Smooth muscle cell of the umbilical artery (primary cell): ENCODE data around the gene PRRG2. TPM values are rescaled to one million over a fixed set of nuclear protein-coding genes. Genes with fewer than 3 reads are reported as not detected.

ENCODE experiments used
- total RNA-seq: library from RNA; depleted of rRNA; stranded (reverse); fragments of >200 nt; gene quantifications from 2 replicates; pipeline ENCODE4 v1.2.3, GENCODE V29; 2014

PRRG2 gene
- 0.23 and 0.89 TPM in 2 replicates for total RNA-seq

DNA sequence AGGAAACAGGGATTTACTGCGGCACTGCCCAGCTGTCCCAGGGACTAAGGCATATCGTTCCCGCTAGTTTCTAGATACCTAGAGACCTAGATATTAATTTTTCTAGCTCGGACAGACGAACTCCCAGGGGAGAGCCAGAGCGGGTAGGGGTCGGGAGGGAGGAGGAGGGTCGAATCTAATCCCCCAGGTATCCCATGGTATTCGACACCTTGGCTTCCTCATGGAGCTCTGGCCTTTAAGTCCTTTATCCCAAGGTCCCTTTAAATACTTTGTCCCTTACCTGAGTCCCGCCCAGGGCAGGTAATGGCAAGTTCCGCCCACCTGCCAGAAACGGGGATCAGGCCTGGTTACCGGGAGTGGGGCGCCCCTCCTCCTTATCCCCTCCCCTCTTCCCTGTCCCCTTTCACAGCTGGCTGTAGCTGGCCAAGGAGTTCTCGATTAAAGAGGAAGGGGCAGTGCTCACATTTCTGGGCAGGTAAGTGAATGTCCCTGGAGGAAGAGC is at the start of gene PRRG2:
Gene PRRG2, plus strand, starts transcription at position 310 of the 502 bp plus-strand sequence. CDS start 1,904 bp downstream, outside the sequence.

DNA sequence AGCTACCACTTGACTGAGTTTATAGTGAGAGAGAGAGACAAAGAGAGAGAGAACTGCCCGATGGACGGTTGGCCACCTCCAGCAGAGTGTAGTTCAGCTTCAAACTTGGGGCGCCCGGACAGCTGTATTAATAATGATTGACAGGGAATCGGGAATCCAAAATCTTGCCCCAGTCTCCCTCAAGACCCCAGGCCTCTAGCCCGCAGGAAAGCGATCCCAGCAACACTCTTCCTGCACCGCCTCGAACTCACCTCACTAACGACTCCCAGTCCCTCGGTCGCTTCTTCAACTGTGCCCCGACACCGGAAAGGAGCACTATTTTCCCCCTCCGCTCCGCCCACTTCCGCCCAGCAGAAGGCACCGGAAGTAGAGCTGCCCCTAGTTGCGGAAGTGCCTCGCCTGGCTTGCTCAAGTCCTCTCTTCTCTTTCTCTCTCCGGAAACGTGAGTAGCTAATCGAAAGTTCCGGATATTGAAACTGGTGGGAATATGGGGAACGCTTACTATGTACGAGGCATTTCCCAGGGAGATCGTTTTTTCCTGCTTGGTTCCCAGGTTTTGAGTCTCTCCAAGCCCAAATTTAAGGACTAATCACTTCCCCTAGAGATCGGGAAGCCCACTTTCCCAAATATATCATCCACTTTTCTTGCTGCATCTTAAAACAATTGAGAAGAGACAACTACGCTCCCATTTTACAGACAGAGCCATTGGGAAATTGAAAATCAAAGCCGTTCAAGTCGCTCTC is 681 bp upstream of the PRRG2 start, which contains the start of gene NOSIP:
Gene NOSIP, minus strand, starts transcription at position 293 of the 743 bp plus-strand sequence. CDS start 19,865 bp downstream, outside the sequence.

DNA sequence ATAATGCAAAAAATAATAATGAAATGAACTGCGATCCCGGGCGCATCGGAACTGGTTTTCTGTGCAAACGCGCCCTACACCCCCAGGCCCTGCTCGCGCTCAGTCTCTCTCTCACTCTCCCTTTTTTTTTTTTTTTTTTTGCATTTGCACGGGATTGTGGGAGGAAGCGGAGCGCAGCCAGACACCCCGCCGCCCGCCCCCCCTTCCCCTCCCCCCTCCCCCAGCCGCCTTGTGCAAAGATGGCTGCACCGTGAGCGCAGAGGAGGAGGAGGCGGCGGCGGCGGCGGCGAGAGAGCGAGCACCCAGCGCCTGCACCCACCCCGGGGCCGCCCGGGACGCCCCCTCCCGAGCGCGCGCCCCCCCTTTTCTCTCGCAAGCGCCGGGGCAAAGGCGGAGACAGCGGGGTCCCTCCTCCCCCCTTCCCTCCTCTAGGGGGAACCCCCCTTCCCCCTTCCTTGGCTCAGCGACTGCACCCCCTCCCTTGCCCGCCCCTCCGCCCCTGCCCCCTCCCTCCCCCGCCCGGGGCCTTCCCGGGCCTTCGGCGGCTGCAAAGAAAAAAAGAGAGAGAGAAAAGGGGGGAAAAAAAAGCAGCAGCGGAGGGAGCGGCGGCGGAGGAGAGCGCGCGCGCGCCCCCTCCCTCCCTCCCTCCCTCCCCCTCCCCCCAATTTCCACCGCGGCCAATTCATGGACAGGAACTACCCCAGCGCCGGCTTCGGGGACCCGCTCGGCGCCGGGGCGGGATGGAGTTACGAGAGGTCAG is 10.0 kb downstream of the PRRG2 start, which contains the start of gene PRR12:
Gene PRR12, plus strand, starts transcription at position 212 of the 760 bp plus-strand sequence. Its CDS starts 473 bp downstream, at position 685.

DNA sequence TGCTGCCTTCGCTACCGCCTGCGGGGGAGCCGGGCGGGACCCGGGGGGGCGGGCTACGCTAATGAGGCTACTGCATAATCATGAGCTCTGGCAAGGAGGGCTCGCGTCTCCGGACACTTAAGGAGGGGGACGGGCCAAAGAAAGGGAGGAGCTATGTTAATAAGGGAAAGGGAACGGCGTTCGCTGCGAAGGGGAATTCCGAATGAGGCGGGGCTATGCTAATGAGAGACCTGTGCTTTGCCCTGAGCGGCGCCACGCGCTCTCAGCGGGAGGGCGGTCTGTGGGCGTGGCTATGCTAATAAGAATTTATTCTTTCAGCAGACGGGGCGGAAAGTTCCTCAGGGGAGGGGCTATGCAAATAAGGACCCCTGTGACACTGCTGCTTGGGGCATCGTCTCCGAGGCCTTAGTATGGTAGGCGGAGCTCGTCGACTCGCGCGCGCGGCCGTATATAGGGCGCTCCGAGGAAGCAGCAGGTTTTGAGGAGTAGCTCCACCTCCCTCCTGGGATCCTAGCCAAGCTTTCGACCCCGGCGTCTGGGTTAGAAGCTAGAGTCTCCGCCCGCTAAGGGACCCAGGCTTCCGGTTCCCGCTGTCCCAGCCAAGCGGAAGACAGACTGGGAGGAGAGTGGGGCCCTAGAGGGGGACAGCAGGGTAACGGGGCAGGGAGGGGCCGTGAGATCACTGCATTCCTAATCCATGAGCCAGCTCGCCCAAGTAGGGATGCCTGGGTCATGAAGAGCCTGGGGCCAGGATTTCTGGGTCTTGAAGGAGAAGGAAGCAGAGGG is 59.2 kb downstream of the PRRG2 start, which contains the start of gene RRAS:
Gene RRAS, minus strand, starts transcription at position 31 of the 786 bp plus-strand sequence. CDS start 45 bp downstream, outside the sequence.

Other genes with a start within 250 kb of the PRRG2 start
- under 0.01 TPM in 1 of 2 replicates, not detected in the other for gene CD37, start 245.9 kb upstream of the PRRG2 start, total RNA-seq
- gene TEAD2, start 218.9 kb upstream of the PRRG2 start, total RNA-seq, result 20.8 and 22.2 TPM in 2 replicates
- 0.59 TPM in 1 of 2 replicates, not detected in the other for gene DKKL1, start 217.4 kb upstream of the PRRG2 start, total RNA-seq
- not detected in 2 replicates for gene KASH5, start 193.1 kb upstream of the PRRG2 start, total RNA-seq
- gene PTH2, start 157.9 kb upstream of the PRRG2 start, total RNA-seq, result not detected in 2 replicates
- not detected in 2 replicates for gene GFY, start 155.9 kb upstream of the PRRG2 start, total RNA-seq
- gene SLC17A7, start 139.8 kb upstream of the PRRG2 start, total RNA-seq, result not detected in 2 replicates
- 73.1 and 108 TPM in 2 replicates for gene PIH1D1, start 129.5 kb upstream of the PRRG2 start, total RNA-seq
- 11.9 and 13.5 TPM in 2 replicates for gene ALDH16A1, start 128.1 kb upstream of the PRRG2 start, total RNA-seq
- 1.2 and 2.1 TPM in 2 replicates for gene FLT3LG, start 107.1 kb upstream of the PRRG2 start, total RNA-seq
- 1,158 and 2,408 TPM in 2 replicates for gene RPL13A, start 93.7 kb upstream of the PRRG2 start, total RNA-seq
- gene RPS11, start 84.9 kb upstream of the PRRG2 start, total RNA-seq, result 1,449 and 3,403 TPM in 2 replicates
- gene FCGRT, start 68.7 kb upstream of the PRRG2 start, total RNA-seq, result 33.5 and 71.9 TPM in 2 replicates
- gene RCN3, start 53.3 kb upstream of the PRRG2 start, total RNA-seq, result 388 and 521 TPM in 2 replicates
- 28.3 and 49.6 TPM in 2 replicates for gene NOSIP, start 760 bp upstream of the PRRG2 start, total RNA-seq
- gene PRR12, start 9.9 kb downstream of the PRRG2 start, total RNA-seq, result 2.7 and 5.2 TPM in 2 replicates
- 45.1 and 75.3 TPM in 2 replicates for gene RRAS, start 58.8 kb downstream of the PRRG2 start, total RNA-seq
- gene SCAF1, start 60.9 kb downstream of the PRRG2 start, total RNA-seq, result 18.4 and 40.9 TPM in 2 replicates
- 33.0 and 64.1 TPM in 2 replicates for gene IRF3, start 84.5 kb downstream of the PRRG2 start, total RNA-seq
- gene BCL2L12, start 84.6 kb downstream of the PRRG2 start, total RNA-seq, result 1.5 and 2.4 TPM in 2 replicates
- 303 and 388 TPM in 2 replicates for gene PRMT1, start 96.0 kb downstream of the PRRG2 start, total RNA-seq
- gene ADM5, start 108.3 kb downstream of the PRRG2 start, total RNA-seq, result 0.51 and 0.59 TPM in 2 replicates
- gene CPT1C, start 109.8 kb downstream of the PRRG2 start, total RNA-seq, result 18.4 and 18.7 TPM in 2 replicates
- gene TSKS, start 182.0 kb downstream of the PRRG2 start, total RNA-seq, result 0.28 TPM in 1 of 2 replicates, not detected in the other
- gene AP2A1, start 185.7 kb downstream of the PRRG2 start, total RNA-seq, result 63.0 and 125 TPM in 2 replicates
- gene FUZ, start 232.0 kb downstream of the PRRG2 start, total RNA-seq, result 10.4 and 16.1 TPM in 2 replicates
- gene MED25, start 237.0 kb downstream of the PRRG2 start, total RNA-seq, result 28.9 and 32.4 TPM in 2 replicates